ENCODE measurements around the gene SHROOM4.

SHROOM4 gene

DNA sequence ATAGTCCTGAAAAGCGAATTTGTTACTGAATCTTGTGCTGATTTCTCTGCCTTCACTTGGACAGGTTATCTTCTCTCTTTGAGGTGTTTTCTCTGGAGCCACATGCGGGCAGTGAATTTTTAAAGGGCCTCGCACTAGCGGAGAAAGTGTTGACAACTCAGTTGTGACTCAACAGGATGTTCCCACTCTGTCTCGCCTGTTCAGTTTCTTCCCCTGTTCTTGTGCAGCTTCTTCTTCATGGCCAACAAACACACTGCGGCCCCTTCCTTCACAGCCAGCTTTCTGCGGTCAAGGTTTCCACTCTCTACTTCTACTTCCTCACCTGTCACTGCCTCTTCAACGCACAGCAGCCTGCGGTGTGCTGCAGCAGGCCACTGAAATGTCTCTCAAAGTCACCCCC is 1.1 kb upstream of the SHROOM4 start:
- no peak for DNase-seq
- Histone ChIP-seq H3K4me3 (ENCODE audit: low read depth, low read length) (no peak overlapping the region), H3K9me3 (no peaks in the 10 kb centered on the region), H3K36me3 (no peaks in the 10 kb centered on the region), H3K27me3 (peaks cover 8% of the 10 kb centered on the region), H3K4me1 (no peaks in the 10 kb centered on the region)
- no peak for TF ChIP-seq CTCF (IDR thresholded peaks at IDR 0.05; ENCODE audit: low read depth, low read length)

GRCh38 chrX:50814701-50815100 is 707 bp upstream of the SHROOM4 start:
- no peak overlapping the region for H3K4me3 ChIP-seq (ENCODE audit: low read depth, low read length)
- no peak for TF ChIP-seq CTCF (IDR thresholded peaks at IDR 0.05; ENCODE audit: low read depth, low read length)
- no peak for DNase-seq
- H3K4me1 ChIP-seq: no peaks in the 10 kb centered on the region
- no peaks in the 10 kb centered on the region for H3K9me3 ChIP-seq
- H3K27me3 ChIP-seq: peaks cover 8% of the 10 kb centered on the region
- H3K36me3 ChIP-seq: no peaks in the 10 kb centered on the region

DNA sequence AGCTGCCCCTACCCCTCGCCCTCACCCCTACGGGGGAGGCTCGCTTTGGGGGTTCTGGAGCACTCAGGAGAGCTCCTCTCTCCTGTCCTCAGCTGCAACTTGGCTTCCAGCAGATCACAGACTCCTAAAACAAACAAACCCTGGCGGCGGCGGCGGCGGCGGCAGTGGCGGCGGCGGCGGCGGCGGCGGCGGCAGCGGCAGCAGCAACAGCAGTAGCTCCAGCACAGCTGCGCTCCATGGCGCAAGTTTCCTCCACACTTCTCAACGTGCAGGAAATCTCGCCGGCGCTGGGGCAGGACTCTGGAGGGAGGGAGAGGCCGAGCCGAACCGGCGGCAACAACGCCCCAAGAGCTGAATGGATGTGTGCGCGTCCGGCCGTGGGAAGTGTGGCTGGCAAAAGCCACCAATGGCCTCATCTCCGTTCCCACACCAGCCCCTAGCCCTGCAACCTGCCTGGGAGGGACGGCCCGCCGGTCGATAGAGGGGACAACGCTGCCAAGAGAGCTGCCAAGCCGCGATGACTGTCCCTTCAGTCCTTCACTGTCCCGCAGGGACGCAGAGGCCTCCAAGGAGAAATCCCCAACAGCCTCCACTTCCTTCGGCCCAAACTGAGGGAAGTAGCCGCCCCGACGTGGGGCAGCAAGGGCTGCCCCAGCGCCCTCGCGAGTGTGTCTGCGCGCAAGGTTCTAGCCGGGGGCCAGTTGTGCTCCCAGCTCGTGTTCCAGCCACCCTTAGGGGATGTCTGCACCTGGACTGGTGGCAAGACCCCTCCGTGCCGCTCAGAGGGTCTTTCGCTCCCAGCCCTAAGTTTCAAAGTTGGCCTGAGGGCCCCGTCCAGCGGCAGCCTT is 775 bp downstream of the SHROOM4 start:
- H3K4me1 ChIP-seq: no peaks in the 10 kb centered on the region
- no peaks in the 10 kb centered on the region for H3K9me3 ChIP-seq
- H3K36me3 ChIP-seq: no peaks in the 10 kb centered on the region
- DNase-seq: peak; percentile 12
- peaks cover 8% of the 10 kb centered on the region for H3K27me3 ChIP-seq
- TF ChIP-seq CTCF (IDR thresholded peaks at IDR 0.05; ENCODE audit: low read depth, low read length): no peak
- H3K4me3 ChIP-seq (ENCODE audit: low read depth, low read length): peak overlapping the region; percentile 57

DNA sequence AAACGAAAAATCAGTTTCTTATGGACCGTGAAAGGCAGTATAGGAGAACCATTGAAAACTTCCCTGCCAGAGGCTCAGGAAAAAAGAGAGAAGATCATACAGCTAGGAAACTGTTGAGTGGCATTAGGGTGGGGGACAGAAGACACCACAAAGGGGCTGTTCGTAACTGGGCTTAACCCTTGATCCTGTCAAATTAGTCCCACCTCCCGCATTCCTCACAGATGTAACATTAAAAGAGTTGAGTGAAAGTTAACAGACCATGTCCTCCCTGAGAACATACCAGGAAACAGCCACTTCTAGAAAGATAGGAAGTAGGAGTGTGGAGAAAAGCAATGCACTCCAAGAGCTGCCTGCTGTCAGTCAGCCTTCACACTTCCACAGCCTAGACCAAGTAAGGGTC is 8.7 kb downstream of the SHROOM4 start:
- DNase-seq: no peak
- H3K4me3 ChIP-seq (ENCODE audit: low read depth, low read length): no peak overlapping the region
- H3K9me3 ChIP-seq: no peaks in the 10 kb centered on the region
- H3K27me3 ChIP-seq: no peaks in the 10 kb centered on the region
- TF ChIP-seq CTCF (IDR thresholded peaks at IDR 0.05; ENCODE audit: low read depth, low read length): no peak
- no peaks in the 10 kb centered on the region for H3K4me1 ChIP-seq
- H3K36me3 ChIP-seq: no peaks in the 10 kb centered on the region

DNA sequence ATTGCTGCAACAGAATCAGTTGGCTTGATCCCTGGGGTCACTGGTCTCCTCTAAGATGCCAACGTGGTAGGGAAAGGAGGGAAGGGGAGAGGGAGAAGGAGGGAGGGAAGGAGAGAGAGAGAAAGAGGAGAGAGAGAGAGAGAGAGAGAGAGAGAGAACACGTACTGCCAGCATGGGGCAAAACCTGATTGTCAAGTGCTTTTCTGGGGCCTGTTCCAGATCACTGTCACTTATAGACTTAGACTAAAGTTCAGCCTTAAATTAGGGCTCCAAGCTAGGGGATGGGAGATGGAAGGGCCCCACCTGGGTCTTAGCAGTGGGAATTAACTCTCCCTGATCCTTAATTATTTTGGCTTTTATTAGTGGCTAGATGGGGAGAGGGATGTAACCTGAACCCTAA is 12.9 kb downstream of the SHROOM4 start:
- TF ChIP-seq CTCF (IDR thresholded peaks at IDR 0.05; ENCODE audit: low read depth, low read length): no peak
- no peaks in the 10 kb centered on the region for H3K27me3 ChIP-seq

DNA sequence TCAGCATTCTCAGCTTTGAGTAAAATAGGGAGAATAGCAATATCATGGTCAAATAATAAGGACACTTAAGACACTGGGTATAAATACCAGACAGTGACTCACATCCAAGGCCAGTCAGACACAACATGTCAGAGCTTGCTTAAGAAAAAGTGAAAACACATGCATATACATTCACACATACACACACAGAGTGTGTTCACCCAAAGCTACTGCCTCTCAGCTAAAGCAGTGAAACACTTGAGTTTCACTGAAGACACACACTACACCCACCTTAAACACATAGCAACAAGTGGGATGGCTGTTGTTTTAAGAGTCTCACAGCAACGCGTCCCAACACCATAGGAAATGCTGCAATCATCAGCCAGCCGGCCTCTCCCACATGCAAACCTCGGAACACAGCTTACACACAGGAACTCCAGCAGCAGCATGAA is 14.4 kb downstream of the SHROOM4 start:
- no peaks in the 10 kb centered on the region for H3K36me3 ChIP-seq

More for the DNA sequence above, 12.9 kb downstream of the SHROOM4 start:
- Histone ChIP-seq H3K4me1 (no peaks in the 10 kb centered on the region), H3K9me3 (no peaks in the 10 kb centered on the region), H3K4me3 (ENCODE audit: low read depth, low read length) (no peak overlapping the region), H3K36me3 (no peaks in the 10 kb centered on the region)
- DNase-seq: no peak

More for the DNA sequence above, 14.4 kb downstream of the SHROOM4 start:
- Histone ChIP-seq H3K4me1 (no peaks in the 10 kb centered on the region), H3K4me3 (ENCODE audit: low read depth, low read length) (no peak overlapping the region), H3K9me3 (no peaks in the 10 kb centered on the region), H3K27me3 (no peaks in the 10 kb centered on the region)
- DNase-seq: no peak
- no peak for TF ChIP-seq CTCF (IDR thresholded peaks at IDR 0.05; ENCODE audit: low read depth, low read length)

Measured in BE2C (cell line).